IMR-90 (cell line): ENCODE data around the gene AOX1. TPM values are rescaled to one million over a fixed set of nuclear protein-coding genes. Genes with fewer than 3 reads are reported as not detected.

Experiments used
- ATAC-seq: fragments of 200-7000 bp; cut with Tn5 transposase; 2 replicates; pipeline ENCODE4 v1.9.1; 2020; ENCODE audit warnings: low read depth, mild to moderate bottlenecking, moderate library complexity
- BruUV-seq: library from RNA; stranded (reverse); fragments of 400-500 nt; replicated peaks from 2 replicates; lab custom pipeline; 2021; lab: Mats Ljungman, UMichigan
- CTCF ChIA-PET: fragments of 300-600 bp; formaldehyde crosslinking; extraction: SDS; loops from one replicate; lab custom pipeline; 2021; ENCODE audit warnings: antibody characterized with exemption; lab: Yijun Ruan, JAX
- POLR2A ChIA-PET: fragments of 300-600 bp; sonication (Branson Sonifier 250); formaldehyde crosslinking; loops from one replicate; lab custom pipeline; 2022; ENCODE audit warnings: antibody characterized with exemption; ENCODE audit not compliant: unreplicated experiment; lab: Charles Lee
- DNase-seq: peaks from one replicate; pipeline ENCODE4 v3.0.0; 2013
- H2AFZ ChIP-seq: replicated peaks from 2 replicates; pipeline ENCODE3; 2013; ENCODE audit warnings: low read length, mild to moderate bottlenecking; ENCODE audit not compliant: poor library complexity
- H2AK5ac ChIP-seq: 2 replicates; pipeline ENCODE4 v1.6.1; 2013; ENCODE audit warnings: low read depth, low read length, inconsistent platforms
- H2AK9ac ChIP-seq: replicated peaks from 2 replicates; pipeline ENCODE3; 2013; ENCODE audit warnings: mild to moderate bottlenecking, low read depth, low read length, moderate library complexity; ENCODE audit not compliant: poor library complexity
- H2BK120ac ChIP-seq: 2 replicates; pipeline ENCODE4 v1.6.1; 2013; ENCODE audit warnings: low read depth, low read length, inconsistent platforms
- H2BK15ac ChIP-seq: 3 replicates; pipeline ENCODE4 v1.6.1; 2013; ENCODE audit warnings: low read depth, low read length, inconsistent platforms
- H2BK20ac ChIP-seq: 2 replicates; pipeline ENCODE4 v1.6.1; 2013; ENCODE audit warnings: low read depth, mild to moderate bottlenecking, inconsistent platforms, low read length, moderate library complexity
- H2BK5ac ChIP-seq: 2 replicates; pipeline ENCODE4 v1.6.1; 2013; ENCODE audit warnings: mild to moderate bottlenecking, low read depth, low read length, inconsistent platforms; ENCODE audit not compliant: poor library complexity, severe bottlenecking
- H3K14ac ChIP-seq: replicated peaks from 2 replicates; pipeline ENCODE4 v1.6.1; 2013; ENCODE audit warnings: low read depth, low read length, inconsistent platforms
- H3K18ac ChIP-seq: 2 replicates; pipeline ENCODE4 v1.6.1; 2013; ENCODE audit warnings: low read depth, low read length, control low read depth
- H3K23ac ChIP-seq: 2 replicates; pipeline ENCODE4 v1.6.1; 2013; ENCODE audit warnings: low read depth, low read length, inconsistent platforms
- H3K27ac ChIP-seq: 2 replicates; pipeline ENCODE4 v1.5.1; 2013; ENCODE audit warnings: mild to moderate bottlenecking, control low read depth, low read length; ENCODE audit not compliant: insufficient read depth
- H3K27me3 ChIP-seq: 2 replicates; pipeline ENCODE4 v1.6.1; 2013; ENCODE audit warnings: low read length; ENCODE audit not compliant: control insufficient read depth, insufficient read depth
- H3K36me3 ChIP-seq: 2 replicates; pipeline ENCODE4 v1.6.1; 2013; ENCODE audit warnings: low read length, mixed read lengths; ENCODE audit not compliant: control insufficient read depth, insufficient read depth
- H3K4ac ChIP-seq: 2 replicates; pipeline ENCODE4 v1.6.1; 2013; ENCODE audit warnings: low read depth, low read length, inconsistent platforms
- H3K4me1 ChIP-seq: 2 replicates; pipeline ENCODE4 v1.6.1; 2013; ENCODE audit warnings: low read length, mixed read lengths; ENCODE audit not compliant: control insufficient read depth, insufficient read depth
- H3K4me2 ChIP-seq: 2 replicates; pipeline ENCODE4 v1.6.1; 2013; ENCODE audit warnings: low read depth, mild to moderate bottlenecking, control low read depth, low read length, moderate library complexity
- H3K4me3 ChIP-seq: 2 replicates; pipeline ENCODE4 v1.5.1; 2013; ENCODE audit warnings: low read depth, mild to moderate bottlenecking, control low read depth, low read length, moderate library complexity; ENCODE audit not compliant: insufficient read depth
- H3K56ac ChIP-seq: 2 replicates; pipeline ENCODE4 v1.6.1; 2013; ENCODE audit warnings: low read length, inconsistent platforms; ENCODE audit not compliant: insufficient read depth; ENCODE audit errors: extremely low read depth
- H3K79me1 ChIP-seq, 2 experiments: 2 replicates each; pipeline ENCODE4 v1.6.1; 2013; ENCODE audit warnings: low read length in 2 of 2, inconsistent platforms in 1 of 2, low read depth in 1 of 2
- H3K9ac ChIP-seq: 2 replicates; pipeline ENCODE4 v1.6.1; 2013; ENCODE audit warnings: low read depth, low read length, control low read depth
- H3K9me1 ChIP-seq: 2 replicates; pipeline ENCODE4 v1.6.1; 2013; ENCODE audit warnings: low read length, inconsistent platforms; ENCODE audit not compliant: insufficient read depth
- H3K9me3 ChIP-seq: 2 replicates; pipeline ENCODE4 v1.6.1; 2013; ENCODE audit warnings: low read length; ENCODE audit not compliant: control insufficient read depth, insufficient read depth
- H4K20me1 ChIP-seq: 2 replicates; pipeline ENCODE4 v1.6.1; 2013; ENCODE audit warnings: low read length, inconsistent platforms; ENCODE audit not compliant: insufficient read depth
- H4K5ac ChIP-seq: 2 replicates; pipeline ENCODE4 v1.6.1; 2013; ENCODE audit warnings: mild to moderate bottlenecking, low read depth, low read length, control low read depth
- H4K8ac ChIP-seq, 2 experiments: 2 replicates each; pipeline ENCODE4 v1.6.1; 2013; ENCODE audit warnings: low read depth in 2 of 2, low read length in 2 of 2, control low read depth in 1 of 2, inconsistent platforms in 1 of 2
- H4K91ac ChIP-seq: 2 replicates; pipeline ENCODE4 v1.6.1; 2013; ENCODE audit warnings: low read depth, low read length, inconsistent platforms; ENCODE audit not compliant: insufficient read depth
- CTCF ChIP-seq: conservative IDR thresholded peaks from 2 replicates; pipeline ENCODE4 v1.5.1; 2012; ENCODE audit warnings: mild to moderate bottlenecking, low read depth, low read length, improper control_type of control experiment
- ELK1 ChIP-seq: fragments of 150-350 bp; IDR thresholded peaks from 2 replicates; pipeline ENCODE4 v1.6.1; 2016; ENCODE audit warnings: low read depth, mild to moderate bottlenecking, low read length, moderate library complexity, borderline replicate concordance
- MXI1 ChIP-seq: IDR thresholded peaks from 2 replicates; pipeline ENCODE4 v1.6.1; 2012; ENCODE audit warnings: low read depth, mild to moderate bottlenecking, low read length, moderate library complexity, borderline replicate concordance
- NFE2L2 ChIP-seq: fragments of 150-350 bp; IDR thresholded peaks from 2 replicates; pipeline ENCODE4 v1.6.1; 2016; ENCODE audit warnings: low read depth, mild to moderate bottlenecking, low read length
- POLR2A ChIP-seq: IDR thresholded peaks from 2 replicates; pipeline ENCODE4 v1.6.1; 2012; ENCODE audit warnings: mild to moderate bottlenecking, low read depth, low read length
- RAD21 ChIP-seq: IDR thresholded peaks from 2 replicates; pipeline ENCODE4 v1.6.1; 2012; ENCODE audit warnings: low read length, improper control_type of control experiment
- RCOR1 ChIP-seq: IDR thresholded peaks from 2 replicates; pipeline ENCODE4 v1.6.1; 2012; ENCODE audit warnings: mild to moderate bottlenecking, low read length, improper control_type of control experiment; ENCODE audit not compliant: insufficient replicate concordance
- RFX5 ChIP-seq: IDR thresholded peaks from 2 replicates; pipeline ENCODE4 v1.8.0; 2012; ENCODE audit warnings: low read depth, mild to moderate bottlenecking, low read length, moderate library complexity
- SMC3 ChIP-seq: fragments of 150-350 bp; IDR thresholded peaks from 2 replicates; pipeline ENCODE4 v1.6.1; 2016; ENCODE audit warnings: low read depth, mild to moderate bottlenecking, antibody characterized with exemption, low read length, moderate library complexity
- WGBS, 2 experiments: methylation state at CpG; one replicate each; pipeline versions ENCODE4 v1.1.5 to v1.1.7; 2013; ENCODE audit warnings: missing lambda C conversion rate in 2 of 2; ENCODE audit not compliant: insufficient read length in 1 of 2; ENCODE audit errors: extremely low coverage in 2 of 2; 5-methylcytosine and 5-hydroxymethylcytosine counted together
- dilution Hi-C: fragments of 300-500 bp; cut with HindIII; formaldehyde crosslinking; loops from one replicate; pipeline ENCODE4 v1.14.3; 2018; ENCODE audit warnings: low sequenced_read_pairs; ENCODE audit not compliant: unreplicated experiment
- in situ Hi-C: fragments of 300-500 bp; cut with MboI; formaldehyde crosslinking; loops from 3 replicates; pipeline ENCODE4 v1.14.3; 2019; ENCODE audit warnings: low sequenced_read_pairs, inconsistent platforms, mixed read lengths
- intact Hi-C: fragments of 100-400 bp; cut with micrococcal nuclease; formaldehyde crosslinking; loops from 2 replicates; pipeline ENCODE4 v1.10.0; 2022
- polyA plus RNA-seq, 3 experiments: library from polyadenylated mRNA; depleted of rRNA; stranded (reverse); fragments of >200 nt; gene quantifications; 2 replicates each; pipeline ENCODE4 v1.2.3, GENCODE V29; 2012; ENCODE audit warnings: low replicate concordance in 1 of 3
- total RNA-seq: library from RNA; depleted of rRNA; stranded (reverse); fragments of >200 nt; gene quantifications from 2 replicates; pipeline ENCODE4 v1.2.3, GENCODE V29; 2012

AOX1 gene
- total and polyA plus RNA-seq, 2 of the 4 experiments (the other 2 are of a cell fraction) = 21.7 to 59.9 TPM

DNA sequence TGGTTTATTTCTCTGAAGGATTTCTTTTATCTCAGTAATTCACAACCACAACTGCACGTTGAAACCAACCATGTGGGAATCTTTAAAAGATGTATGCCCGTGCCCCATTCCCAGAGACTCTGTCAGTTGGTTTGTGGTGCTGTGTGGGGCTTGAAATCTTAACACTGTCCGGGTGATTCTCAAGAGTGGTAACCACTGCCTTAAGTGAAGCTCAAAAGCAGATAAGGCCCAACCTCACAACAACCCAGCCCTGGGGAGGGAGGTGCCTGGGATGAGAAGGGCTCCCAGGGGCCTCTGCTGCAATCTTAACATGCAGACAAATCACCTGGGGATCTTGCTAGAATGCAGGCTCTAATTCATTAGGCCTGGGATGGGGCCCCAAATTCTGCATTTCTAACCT is 13.4 kb downstream of the AOX1 start:
- TF ChIP-seq POLR2A (no peak), RAD21 (no peak), CTCF (no peak), SMC3 (no peak), NFE2L2 (no peak), RCOR1 (no peak), RFX5 (no peak), MXI1 (no peak), ELK1 (no peak)
- H2BK5ac ChIP-seq = no peak overlapping the region
- H3K4me1 ChIP-seq = peaks cover 11% of the 10 kb centered on the region
- no peak overlapping the region for H3K4me3 ChIP-seq
- H3K79me1 ChIP-seq = no peaks in the 10 kb centered on the region
- in situ Hi-C loops (no loop called here), intact Hi-C loops (no loop called here), dilution Hi-C loops (no loop called here)
- ATAC-seq = no peak
- H3K9me1 ChIP-seq = 0 out of 2 replicates have a peak, but pooled peaks cover 3% of the 10 kb centered on the region
- H3K4me2 ChIP-seq = no peak overlapping the region
- H4K20me1 ChIP-seq = no peaks in the 10 kb centered on the region
- no peak overlapping the region for H4K8ac ChIP-seq
- H2BK20ac ChIP-seq = no peak overlapping the region
- no TSS peak for BruUV-seq
- no peak overlapping the region for H2BK120ac ChIP-seq
- no peak overlapping the region for H3K9ac ChIP-seq
- no peak for DNase-seq
- H4K91ac ChIP-seq = no peak overlapping the region
- H3K4ac ChIP-seq = no peak overlapping the region
- no peak overlapping the region for H3K27ac ChIP-seq
- H3K36me3 ChIP-seq = no peaks in the 10 kb centered on the region
- no peak overlapping the region for H4K5ac ChIP-seq
- no peak overlapping the region for H3K18ac ChIP-seq
- POLR2A ChIA-PET = no interaction called here
- H3K9me3 ChIP-seq = peaks cover 3% of the 10 kb centered on the region; the same call in 1 of the 2 replicates
- no peak overlapping the region for H2AFZ ChIP-seq
- H2BK15ac ChIP-seq = no peak overlapping the region
- H2AK5ac ChIP-seq = no peak overlapping the region
- no peak overlapping the region for H3K14ac ChIP-seq
- no CpG with 5 or more reads among the region's 3 CpGs for WGBS, 2 experiments
- H2AK9ac ChIP-seq = peak overlapping the region; percentile 50
- no peak overlapping the region for H3K56ac ChIP-seq
- no peak overlapping the region for H3K23ac ChIP-seq
- H3K27me3 ChIP-seq = peaks cover 2% of the 10 kb centered on the region; the same call in 1 of the 2 replicates
- CTCF ChIA-PET = interaction anchor here (1.7 kb wide), 1 partner anchor 17 kb away, joined by 6 read pairs; no protein-coding TSS in a partner anchor
